ENCODE measurements around the gene TNNT2.

TNNT2 gene

GRCh38 chr1:201377611-201378092 is at the start of gene TNNT2:
TNNT2 (minus strand) TSS chr1:201377680; CDS start chr1:201373254, 4,426 bp downstream.
- DNase-seq, result peak; percentile 24

GRCh38 chr1:201426479-201427310 is 49.2 kb upstream of the TNNT2 start:
- no peak for DNase-seq

- no peak for DNase-seq
Measured at GRCh38 chr1:201424146-201424545, 46.7 kb upstream of the TNNT2 start.

GRCh38 chr1:201423655-201424054 is 46.2 kb upstream of the TNNT2 start:
- DNase-seq, result no peak

- DNase-seq, result no peak
Measured at GRCh38 chr1:201422436-201423030, 45.1 kb upstream of the TNNT2 start.

GRCh38 chr1:201422026-201422425 is 44.5 kb upstream of the TNNT2 start:
- no peak for DNase-seq

- DNase-seq, result no peak
Measured at GRCh38 chr1:201421041-201421440, 43.6 kb upstream of the TNNT2 start.

- DNase-seq, result no peak
Measured at GRCh38 chr1:201420608-201421002, 43.1 kb upstream of the TNNT2 start.

- no peak for DNase-seq
Measured at GRCh38 chr1:201419746-201420607, 42.5 kb upstream of the TNNT2 start.

GRCh38 chr1:201419256-201419655 is 41.8 kb upstream of the TNNT2 start:
- DNase-seq, result no peak

GRCh38 chr1:201418461-201418860 is 41.0 kb upstream of the TNNT2 start:
- DNase-seq, result no peak

- no peak for DNase-seq
Measured at GRCh38 chr1:201414051-201414738, 36.7 kb upstream of the TNNT2 start.

- no peak for DNase-seq
Measured at GRCh38 chr1:201411292-201411691, 33.8 kb upstream of the TNNT2 start.

- no peak for DNase-seq
Measured at GRCh38 chr1:201409440-201409839, 32.0 kb upstream of the TNNT2 start.

GRCh38 chr1:201408834-201409200 is 31.3 kb upstream of the TNNT2 start:
- no peak for DNase-seq

GRCh38 chr1:201408176-201408833 is 30.8 kb upstream of the TNNT2 start:
- peak; percentile 91 for DNase-seq

- peak; percentile 23 for DNase-seq
Measured at GRCh38 chr1:201406831-201407406, 29.4 kb upstream of the TNNT2 start.

- DNase-seq, result peak; percentile 83
Measured at GRCh38 chr1:201405484-201405831, 28.0 kb upstream of the TNNT2 start.

GRCh38 chr1:201404722-201405483 is 27.4 kb upstream of the TNNT2 start:
- no peak for DNase-seq

GRCh38 chr1:201404055-201404454 is 26.6 kb upstream of the TNNT2 start:
- no peak for DNase-seq

GRCh38 chr1:201403359-201403758 is 25.9 kb upstream of the TNNT2 start:
- DNase-seq, result no peak

All from DMS53 (cell line).